HG02943 (cell line): Measurements from ENCODE around the gene POLRMT.
"Not testable (repeated sequence)": the region's sequence is repeated elsewhere in the genome, so short reads cannot be mapped to it uniquely, and the experiment has no call there.

Experiments used
- ATAC-seq: cut with Tn5 transposase; IDR thresholded peaks from one replicate; pipeline ENCODE4 v1.9.1; 2021; ENCODE audit warnings: mild to moderate bottlenecking, low read depth, moderate library complexity; ENCODE audit not compliant: unreplicated experiment

Gene POLRMT

DNA sequence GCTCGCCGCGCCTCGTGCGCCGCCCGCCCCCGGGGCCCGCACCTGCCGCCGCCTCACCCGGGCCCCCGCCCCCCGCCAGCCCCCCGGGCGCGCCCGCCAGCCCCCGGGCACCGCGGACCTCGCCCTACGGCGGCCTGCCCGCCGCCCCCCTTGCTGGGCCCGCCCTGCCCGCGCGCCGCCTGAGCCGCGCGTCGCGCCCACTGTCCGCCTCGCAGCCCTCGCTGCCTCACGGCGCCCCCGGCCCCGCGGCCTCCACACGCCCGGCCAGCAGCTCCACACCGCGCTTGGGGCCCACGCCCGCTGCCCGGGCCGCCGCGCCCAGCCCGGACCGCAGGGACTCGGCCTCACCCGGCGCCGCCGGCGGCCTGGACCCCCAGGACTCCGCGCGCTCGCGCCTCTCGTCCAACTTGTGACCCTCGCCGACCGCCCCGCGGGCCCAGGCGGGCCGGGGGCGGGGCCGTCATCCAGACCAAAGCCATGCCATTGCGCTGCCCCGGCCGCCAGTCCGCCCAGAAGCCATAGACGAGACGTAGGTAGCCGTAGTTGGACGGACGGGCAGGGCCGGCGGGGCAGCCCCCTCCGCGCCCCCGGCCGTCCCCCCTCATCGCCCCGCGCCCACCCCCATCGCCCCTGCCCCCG, 17.2 kb downstream of the POLRMT start:
- ATAC-seq: no peak

- no peak for ATAC-seq
These were observed 17.7 kb downstream of the POLRMT start for GRCh38 chr19:615619-616018.

DNA sequence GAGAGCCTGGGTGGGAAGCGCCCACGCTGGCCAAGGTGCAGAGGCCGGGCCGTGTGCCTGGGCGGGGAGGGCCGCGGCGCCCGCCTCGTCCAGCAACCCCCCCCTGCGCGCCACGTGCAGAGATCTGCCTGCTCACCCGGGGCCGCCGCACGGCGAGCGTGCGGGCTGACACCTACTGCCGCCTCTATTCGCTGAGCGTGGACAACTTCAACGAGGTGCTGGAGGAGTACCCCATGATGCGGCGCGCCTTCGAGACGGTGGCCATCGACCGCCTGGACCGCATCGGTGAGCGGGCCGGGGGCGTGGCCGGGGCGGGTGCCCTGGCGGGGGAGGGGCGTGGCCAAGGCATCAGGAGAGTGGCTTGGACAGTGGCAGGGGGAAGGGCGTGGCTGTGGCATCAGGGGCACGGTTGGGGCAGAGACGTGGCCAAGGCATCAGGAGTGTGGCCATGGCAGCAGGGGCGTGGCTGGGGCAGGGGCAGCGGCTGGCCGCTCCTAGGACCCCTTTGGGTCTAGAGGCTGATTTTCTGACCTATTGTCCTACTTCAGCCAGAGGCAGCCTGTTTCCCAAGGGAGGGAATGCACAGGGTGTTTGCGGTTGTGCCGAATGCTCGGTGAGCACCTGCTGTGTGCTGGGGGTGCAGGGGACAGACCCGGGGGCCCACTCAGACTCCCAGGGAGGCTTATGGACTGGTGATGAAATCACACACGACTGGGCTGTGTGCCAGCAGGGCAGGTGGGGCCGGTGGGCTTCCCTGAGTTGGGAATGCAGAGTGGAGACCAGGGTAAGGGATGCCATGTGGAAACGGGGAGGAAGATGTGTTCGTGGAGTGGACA, 19.4 kb downstream of the POLRMT start:
- no peak for ATAC-seq

GRCh38 chr19:612941-613340, 20.4 kb downstream of the POLRMT start:
- no peak for ATAC-seq

DNA sequence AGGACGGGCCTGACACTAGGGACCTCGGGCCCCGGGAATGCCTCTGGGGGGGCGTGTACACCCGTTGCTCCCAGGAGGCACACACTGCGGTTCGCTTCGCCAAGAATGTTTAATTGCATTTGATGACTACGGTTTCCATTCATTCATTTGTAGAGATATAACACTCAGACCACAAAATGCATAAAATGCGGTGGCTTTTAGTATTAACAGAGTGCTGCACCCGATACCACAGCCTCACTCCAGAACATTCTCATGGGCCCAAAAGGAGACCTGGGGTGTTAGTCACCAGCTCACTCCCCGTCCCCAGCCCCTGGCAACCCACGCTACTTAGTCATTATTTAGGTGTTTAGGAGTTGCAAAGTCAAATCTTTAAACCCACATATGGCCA, 21.9 kb downstream of the POLRMT start:
- ATAC-seq: no peak

DNA sequence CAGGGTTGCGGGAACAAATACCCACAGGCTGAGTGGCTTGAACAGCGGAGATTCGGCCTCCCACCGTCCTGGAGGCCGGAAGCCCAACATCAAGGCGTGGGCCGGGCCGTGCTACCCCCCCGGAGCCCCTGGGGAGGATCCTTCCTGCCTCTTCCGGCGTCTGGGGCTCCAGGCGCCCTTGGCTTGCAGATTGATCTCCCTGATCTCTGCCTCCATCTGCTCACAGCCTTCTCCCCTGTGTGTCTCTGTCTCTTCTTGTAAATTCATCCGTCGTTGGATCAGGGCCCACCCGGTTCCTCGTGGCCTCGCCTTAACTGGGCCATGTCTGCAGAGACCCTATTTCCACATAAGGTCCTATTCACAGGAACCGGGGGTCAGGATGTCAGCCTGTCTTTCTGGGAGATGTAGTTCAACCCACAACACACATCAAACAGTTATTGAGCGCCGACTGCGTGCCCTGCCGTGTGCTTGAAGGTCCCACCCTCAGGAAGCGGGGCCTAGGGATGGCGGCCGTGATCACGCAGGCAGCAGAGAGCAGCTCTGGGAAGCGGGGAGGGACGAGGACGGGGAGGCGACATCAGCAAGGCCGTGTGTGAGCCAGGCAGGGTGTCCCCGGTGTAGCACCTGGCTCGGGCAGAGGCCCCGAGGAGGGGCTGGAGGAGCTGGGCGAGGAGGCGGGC, 22.4 kb downstream of the POLRMT start:
- no peak for ATAC-seq

GRCh38 chr19:610071-610800, 23.1 kb downstream of the POLRMT start:
- ATAC-seq: no peak

DNA sequence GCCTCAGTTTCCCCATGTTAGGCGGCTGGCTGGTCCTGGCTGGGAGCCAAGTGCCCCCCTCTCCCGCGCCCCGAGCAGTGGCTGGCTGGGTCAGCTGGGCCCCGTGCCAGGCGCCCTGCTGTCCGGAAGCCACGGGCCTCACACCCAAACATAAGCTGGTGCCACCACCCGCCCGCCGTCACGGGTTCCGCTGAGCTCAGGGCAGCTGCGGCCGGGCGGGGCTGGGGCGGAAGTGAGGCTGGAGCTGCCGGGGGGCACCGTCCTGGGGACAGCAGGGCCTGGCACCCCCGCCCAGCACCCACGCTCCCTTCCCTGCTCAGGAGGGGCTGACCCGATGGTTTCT, 24.4 kb downstream of the POLRMT start:
- no peak for ATAC-seq

DNA sequence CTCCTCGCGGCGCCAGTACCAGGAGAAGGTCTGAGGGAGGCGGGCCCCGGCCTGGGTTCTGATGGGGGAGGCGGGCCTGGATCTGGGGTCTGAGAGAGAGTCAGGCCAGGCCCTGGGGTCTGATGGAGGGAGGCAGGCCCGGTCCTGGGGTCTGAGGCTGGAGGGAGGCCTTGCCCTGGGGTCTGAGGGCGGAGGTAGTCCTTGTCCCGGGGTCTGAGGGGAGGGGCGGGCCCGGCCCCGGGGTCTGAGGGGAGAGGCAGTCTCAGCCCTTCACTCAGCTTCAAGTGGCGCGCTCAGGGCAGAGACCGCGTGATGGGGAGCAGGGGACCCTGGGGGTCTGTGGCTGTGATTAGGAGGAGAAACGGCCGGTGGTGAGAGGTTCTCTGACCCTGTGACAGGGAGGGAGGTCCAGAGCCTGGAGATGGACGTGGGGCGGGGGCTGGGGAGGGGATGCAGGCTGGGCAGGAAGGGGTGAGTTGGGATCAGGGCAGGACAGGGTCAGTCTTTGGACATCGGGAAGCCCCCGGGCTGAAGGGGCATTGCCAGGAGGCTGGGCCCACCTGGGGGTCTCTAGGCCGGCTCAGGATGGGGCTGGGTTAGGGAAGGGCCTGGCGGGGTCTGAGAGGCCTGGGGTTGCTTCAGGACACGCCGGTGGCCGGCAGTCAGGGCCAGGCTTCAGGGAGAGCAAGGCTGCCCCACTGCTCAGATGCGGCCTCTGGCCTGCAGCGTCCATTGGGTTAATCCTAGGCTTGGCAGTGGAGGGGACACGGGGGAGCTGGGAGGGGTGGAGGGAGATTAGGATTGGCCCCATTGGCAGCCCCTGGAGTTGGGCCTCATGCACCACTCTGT, 25.0 kb downstream of the POLRMT start:
- ATAC-seq: no peak

DNA sequence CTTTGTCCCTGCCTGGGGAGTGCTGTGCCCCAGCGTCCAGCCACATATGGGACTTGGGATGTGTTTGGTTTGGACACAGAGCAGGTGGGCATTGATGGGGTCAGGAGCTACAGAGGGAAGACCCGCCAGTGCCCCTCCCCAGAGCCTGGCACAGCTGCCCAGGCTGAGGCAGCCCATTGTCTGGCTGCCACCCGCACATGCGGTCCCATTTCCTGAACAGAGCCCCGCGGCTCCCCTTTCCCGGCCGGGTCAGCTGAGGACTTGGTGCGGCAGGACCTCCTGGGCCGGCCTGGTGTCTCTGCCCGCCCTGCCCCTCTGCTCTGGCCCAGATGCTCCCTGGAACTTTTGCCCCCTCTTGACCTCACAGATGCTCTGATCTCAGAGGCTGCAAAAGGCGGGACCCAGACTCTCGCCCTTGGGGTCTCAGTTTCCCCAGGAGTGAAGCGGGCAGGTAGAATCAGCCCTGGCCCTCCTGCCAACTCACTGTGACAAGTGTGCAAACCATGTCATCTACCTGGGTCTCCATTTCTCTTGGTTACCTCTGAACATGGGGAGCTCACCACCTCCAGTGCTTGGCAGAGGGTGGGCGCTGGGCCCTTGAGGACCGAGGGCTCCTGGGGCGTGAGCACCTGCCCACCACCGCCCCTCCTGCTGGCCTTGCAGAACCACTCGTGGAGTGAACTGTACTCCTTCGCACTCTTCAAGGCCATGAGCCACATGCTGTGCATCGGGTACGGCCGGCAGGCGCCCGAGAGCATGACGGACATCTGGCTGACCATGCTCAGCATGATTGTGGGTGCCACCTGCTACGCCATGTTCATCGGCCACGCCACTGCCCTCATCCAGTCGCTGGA, 25.8 kb downstream of the POLRMT start:
- ATAC-seq: no peak

GRCh38 chr19:605061-605971, 28.0 kb downstream of the POLRMT start:
- ATAC-seq: not testable (repeated sequence)

- no peak for ATAC-seq
These were observed 29.0 kb downstream of the POLRMT start for GRCh38 chr19:604355-604754.

GRCh38 chr19:603779-604178, 29.6 kb downstream of the POLRMT start:
- not testable (repeated sequence) for ATAC-seq

- ATAC-seq: not testable (repeated sequence)
These were observed 30.1 kb downstream of the POLRMT start for GRCh38 chr19:603302-603639.

DNA sequence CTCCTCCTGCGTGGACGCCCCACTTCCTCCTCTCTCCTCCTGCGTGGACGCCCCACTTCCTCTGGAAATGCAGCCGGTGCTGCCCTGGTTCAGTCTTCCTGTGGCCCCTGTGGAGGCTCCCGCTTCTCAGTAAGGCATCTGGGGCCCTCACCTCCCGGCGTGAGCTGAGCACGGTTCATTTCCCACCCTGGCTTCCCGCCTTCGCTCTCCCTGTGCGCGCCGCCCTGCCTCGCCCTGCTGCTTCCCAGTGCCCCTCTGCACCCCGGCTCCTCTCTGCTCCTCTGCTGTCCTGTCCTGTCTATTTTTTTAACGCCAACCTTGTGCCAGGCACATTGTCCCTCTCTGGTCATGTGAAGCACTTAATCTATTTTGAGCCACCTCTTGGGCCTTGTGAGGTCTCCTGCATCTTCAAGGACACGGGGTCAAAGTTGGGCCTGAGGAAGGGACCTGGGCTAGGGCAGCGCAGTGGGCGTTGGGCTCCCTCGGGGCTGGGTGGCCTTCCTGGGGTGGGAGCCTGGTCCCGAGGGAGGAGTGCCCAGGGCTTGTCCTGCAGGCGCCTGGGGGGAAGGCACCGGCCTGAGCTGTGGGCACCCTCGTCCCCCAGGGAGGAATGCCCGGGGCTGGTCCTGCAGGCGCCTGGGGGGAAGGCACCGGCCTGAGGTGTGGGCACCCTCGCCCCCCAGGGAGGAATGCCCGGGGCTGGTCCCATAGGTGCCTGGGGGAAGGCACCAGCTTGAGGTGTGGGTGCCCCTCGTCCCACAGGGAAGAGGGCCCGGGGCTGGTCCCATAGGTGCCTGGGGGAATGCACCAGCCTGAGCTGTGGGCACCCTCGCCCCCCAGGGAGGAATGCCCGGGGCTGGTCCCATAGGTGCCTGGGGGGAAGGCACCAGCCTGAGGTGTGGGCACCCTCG, 30.7 kb downstream of the POLRMT start:
- ATAC-seq: no peak

DNA sequence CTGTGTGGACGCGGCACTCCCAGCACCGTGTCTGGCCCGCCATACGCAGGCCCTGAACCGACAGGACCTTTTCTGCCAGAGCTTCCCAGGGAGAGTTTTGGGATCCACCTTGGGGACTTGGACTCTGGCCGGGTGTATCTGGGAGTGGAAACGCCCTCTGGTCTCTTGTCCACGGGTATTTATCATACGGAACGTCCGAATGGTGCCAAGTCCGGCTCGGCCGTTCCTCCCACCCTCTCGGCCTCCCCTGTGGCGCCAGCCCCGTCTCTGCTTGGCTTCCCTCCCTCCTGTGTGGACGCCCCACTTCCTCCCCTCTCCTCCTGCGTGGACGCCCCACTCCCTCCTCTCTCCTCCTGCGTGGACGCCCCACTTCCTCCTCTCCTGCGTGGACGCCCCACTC, 31.5 kb downstream of the POLRMT start:
- no peak for ATAC-seq

- no peak for ATAC-seq
These were observed 32.0 kb downstream of the POLRMT start for GRCh38 chr19:601310-601709.
